Femur (tissue), 1 donor: ENCODE data around the gene RYR1.
"Not testable (repeated sequence)": the region's sequence is repeated elsewhere in the genome, so short reads cannot be mapped to it uniquely, and the experiment has no call there.

Experiments
- DNase-seq: peaks from one replicate; pipeline ENCODE4 v3.0.0-alpha.2; 2017

Gene RYR1

GRCh38 chr19:38400361-38400760 lies 33.1 kb upstream of the RYR1 start:
- DNase-seq, result no peak

GRCh38 chr19:38401148-38401547 lies 32.3 kb upstream of the RYR1 start:
- DNase-seq, result no peak

DNA sequence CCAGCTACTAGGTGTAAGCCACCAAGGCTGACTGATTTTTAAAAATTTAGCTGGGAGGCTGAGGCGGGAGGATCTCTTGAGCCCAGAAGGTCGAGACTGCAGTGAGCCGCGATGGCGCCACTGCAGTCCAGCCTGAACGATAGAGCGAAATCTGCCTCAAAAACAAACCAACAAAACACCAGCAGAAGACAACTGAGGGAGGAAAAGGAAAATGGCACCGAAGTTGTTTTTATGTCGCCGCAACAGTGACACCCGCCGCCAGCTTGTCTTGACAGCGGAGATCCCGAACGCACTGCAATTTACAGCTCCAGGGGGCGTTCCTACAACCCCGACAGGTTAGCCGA lies 30.9 kb upstream of the RYR1 start:
- DNase-seq, result no peak

GRCh38 chr19:38402967-38403674 lies 30.4 kb upstream of the RYR1 start, which contains the start of gene FAM98C:
Gene FAM98C, plus strand, starts transcription at chr19:38403093. Its CDS starts 61 bp downstream, at chr19:38403154.
- DNase-seq, result peak; percentile 99

DNA sequence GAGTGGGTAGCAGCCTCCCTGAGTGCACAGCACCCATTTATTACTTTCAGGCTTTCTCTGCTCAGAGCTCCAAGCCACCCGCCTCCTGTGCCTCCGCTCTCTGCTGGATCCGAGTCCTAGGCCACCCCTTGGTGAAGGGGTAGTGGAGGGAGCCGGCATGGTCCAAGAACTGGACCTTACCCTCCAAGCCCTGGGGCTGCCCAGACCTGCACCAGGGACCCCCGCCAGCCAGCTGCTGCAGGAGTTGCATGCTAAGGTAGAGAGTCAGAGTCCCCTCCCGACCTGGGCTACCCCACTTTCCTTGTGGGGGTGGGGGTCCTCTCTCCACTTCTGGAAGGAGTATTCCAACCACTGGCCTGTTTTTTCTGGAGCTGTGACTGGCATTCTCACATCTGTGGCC lies 28.6 kb upstream of the RYR1 start:
- no peak for DNase-seq

DNA sequence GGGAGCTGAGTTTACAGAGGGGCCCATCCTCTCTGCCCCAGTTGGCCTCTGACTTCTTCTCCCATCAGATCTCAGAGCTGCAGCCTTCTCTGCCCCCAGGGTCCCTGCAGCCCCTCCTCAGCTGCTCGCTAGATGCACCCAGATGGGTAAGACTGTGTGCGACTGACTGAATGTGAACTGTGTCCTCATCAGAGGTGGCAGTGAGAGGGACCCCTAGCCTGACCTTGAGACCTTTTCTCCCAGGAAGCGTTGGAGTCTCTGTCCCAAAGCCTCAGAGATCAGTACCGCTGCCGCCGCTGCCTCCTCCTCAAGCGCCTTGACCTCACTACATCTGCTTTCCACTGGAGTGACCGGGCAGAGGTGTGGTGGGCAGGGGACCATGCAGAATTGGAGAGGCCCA lies 28.2 kb upstream of the RYR1 start:
- DNase-seq, result no peak

DNA sequence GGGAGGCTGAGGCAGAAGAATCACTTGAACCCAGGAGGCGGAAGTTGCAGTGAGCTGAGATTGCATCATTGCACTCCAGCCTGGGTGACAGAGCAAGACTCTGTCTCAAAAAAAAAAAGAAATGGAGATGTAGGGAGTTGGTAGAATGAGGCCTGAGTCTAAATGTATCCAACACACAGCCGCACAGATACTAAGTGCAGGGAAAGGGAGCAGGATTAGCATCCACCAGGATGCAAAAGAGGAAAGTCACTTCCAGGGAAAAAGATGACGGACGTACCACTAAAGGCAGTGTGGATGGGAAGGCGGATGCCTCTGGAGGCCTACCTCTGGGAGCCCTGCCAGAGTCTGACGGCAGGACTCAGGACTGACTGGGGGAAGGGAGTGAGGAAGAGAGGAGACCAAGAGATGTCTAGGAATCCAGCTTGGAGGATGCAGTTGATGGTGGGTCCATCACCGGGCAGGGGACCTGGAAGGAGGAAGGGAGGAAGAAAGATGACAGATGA lies 23.8 kb upstream of the RYR1 start:
- DNase-seq, result peak; percentile 74

DNA sequence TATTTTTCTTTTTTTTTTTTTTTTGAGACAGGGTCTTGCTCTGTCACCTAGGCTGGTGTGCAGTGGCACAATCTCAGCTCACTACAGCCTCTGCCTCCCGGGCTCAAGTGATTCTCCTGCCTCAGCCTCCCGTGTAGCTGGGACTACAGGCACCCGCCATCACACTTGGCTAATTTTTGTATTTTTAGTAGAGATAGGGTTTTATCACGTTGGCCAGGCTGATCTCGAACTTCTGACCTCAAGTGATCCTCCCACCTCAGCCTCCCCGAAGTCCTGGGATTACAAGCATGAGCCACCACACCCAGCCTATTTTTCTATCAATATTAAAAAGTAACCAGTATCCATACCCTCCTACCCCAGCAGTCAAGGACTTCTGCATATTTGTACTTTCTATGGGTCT lies 23.1 kb upstream of the RYR1 start:
- not testable (repeated sequence) for DNase-seq

DNA sequence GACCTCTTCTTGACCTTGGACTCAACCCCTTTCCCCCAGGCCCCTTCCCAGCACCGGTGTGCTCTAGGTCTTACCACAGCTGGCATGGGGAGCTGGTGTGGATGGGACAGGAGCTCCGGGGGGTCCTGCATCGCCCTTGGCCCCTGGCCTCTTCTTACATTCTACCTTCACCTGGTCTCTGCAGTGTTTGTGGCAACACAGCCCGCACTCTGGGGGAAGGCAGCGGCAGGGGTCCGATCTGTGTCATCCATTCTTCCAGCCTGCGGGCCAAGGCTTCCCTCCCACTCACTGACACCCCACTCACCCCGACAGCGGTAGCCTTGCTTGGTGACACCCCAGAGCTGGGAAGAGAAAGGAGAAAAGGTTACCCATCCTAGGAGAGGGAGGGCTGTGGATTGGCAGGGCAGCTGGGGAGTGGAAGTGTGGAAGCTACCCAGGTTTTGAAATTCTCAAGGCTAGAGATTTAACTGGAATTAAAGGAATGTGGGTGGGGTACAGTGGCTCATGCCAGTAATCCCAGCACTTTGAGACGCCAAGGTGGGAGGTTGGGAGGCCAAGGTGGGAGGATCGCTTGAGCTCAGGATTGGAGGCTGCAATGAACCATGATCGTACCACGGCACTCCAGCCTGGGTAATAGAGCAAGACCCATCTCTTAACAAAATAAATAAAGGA lies 22.3 kb upstream of the RYR1 start:
- DNase-seq, result no peak

GRCh38 chr19:38411898-38412297 lies 21.6 kb upstream of the RYR1 start:
- DNase-seq, result not testable (repeated sequence)

DNA sequence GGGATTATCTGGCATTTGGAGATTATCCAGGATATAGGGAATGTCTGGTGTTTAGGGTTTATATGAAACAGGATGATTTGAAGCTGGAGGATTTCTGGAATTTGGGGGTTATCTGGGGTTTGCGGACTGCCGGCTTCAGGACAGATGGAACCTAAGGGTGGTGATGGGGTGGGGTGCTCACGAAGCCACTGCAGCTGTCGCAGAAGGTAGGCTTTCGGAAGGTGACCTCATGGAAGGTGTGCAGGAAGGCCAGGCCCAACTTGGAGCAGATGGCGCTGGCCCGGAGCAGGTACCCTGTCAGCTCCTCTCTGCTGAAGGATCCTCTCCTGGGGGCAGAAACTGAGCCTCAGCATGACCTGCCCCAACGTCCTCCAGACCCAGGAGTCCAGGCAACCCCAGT lies 21.0 kb upstream of the RYR1 start:
- DNase-seq, result no peak

GRCh38 chr19:38412961-38413360 lies 20.5 kb upstream of the RYR1 start:
- no peak for DNase-seq

- no peak for DNase-seq
These were observed 20.1 kb upstream of the RYR1 start for GRCh38 chr19:38413416-38413815.

DNA sequence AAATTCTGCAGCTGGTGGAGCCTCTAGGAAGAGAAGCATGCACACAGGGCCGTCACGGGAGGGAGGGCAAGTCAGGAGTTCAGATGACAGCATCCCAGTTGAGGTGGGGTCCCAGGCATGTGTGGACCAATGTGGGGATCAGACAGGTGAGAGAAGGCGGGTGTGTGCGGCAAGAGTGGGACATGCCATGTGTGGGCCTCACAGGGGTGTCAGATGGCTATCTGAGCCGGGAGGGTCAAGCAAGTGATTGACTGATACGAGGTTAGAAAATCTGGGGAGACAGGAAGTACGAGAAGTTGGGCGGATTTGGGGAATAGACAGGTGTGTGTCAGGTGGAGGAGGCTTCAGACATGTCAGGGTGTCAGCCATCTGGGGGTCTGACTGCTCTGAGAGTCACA lies 16.3 kb upstream of the RYR1 start:
- DNase-seq, result no peak

DNA sequence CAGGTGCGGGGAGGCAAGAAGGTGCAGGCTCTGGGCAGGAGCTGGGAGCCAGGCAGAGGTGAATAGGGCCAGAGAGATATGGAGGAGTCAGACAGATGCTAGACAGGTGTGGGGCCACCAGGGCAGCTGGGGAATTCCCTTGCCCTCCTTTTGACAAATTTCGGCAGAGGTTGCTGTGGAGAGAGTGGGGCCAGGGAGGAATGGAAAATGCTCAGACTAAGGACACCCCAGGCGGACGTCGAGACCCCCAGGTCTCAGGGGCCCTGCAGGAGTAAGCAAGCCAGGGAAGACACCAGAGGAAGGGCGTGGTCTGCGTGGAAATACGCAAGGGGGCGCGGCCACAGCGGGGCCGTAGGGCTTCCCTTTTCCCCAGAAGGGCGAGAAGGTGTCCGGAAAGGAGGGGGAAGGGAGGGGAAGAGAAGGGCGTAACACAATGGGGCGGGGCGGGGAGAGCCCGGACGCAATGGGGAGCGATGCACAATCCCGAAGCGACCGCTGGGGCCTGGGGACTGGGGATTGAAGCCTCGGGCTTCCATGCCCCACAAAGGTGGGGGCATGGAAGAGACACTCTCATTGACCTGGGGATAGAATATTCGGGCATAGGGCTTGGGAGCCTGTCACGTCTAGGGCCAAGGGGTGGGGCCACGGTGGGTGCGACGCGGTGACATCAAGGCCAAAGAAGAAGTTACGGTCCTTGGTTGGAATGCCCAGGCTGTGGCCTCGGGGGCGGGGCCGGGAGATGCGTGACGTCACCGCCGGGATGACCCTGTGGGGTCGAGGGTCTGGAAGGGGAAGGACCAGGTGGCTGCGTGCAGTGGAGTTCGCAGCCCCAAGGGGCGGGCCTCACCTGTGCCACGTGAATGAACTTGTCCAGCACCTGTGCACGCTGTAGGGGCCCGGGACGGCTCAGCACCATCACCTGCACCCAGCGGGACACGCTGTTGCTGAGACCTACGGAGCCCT lies 15.7 kb upstream of the RYR1 start:
- DNase-seq, result peak; percentile 65

- no peak for DNase-seq
These were observed 12.6 kb upstream of the RYR1 start for GRCh38 chr19:38420935-38421334.

GRCh38 chr19:38421856-38422255 lies 11.6 kb upstream of the RYR1 start:
- DNase-seq, result no peak

DNA sequence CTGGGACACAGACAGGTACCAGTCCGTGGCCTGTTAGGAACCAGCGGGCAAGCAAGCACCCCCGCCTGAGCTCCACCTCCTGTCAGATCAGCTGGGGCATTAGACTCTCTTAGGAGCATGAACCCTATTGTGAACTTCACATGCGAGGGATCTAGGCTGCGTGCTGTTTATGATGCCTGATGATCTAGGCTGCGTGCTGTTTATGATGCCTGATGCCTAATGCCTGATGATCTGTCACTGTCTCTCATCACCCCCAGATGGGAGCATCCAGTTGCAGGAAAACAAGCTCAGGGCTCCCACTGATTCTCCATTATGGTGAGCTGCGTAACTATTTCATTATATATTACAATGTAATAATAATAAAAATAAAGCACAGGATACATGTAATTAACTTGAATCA lies 11.1 kb upstream of the RYR1 start:
- no peak for DNase-seq

DNA sequence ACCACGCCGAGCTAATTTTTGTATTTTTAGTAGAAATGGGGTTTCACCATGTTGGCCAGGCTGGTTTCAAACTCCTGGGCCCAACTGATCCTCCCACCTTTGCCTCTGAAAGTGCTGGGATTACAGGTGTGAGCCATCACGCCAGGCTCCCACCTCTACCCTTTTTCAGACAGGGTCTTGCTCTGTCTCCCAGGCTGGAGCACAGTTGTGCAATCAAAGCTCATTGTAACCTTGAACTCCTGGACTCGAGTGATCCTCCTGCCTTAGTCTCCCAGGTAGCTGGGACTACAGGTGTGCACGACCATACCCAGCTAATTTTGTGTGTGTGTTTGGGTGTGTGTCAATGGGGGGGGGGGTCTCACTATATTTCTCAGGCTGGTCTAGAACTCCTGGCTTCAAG lies 9.2 kb upstream of the RYR1 start:
- no peak for DNase-seq

- no peak for DNase-seq
These were observed 8.2 kb upstream of the RYR1 start for GRCh38 chr19:38425222-38425809.

- DNase-seq, result peak; percentile 55
These were observed 7.6 kb upstream of the RYR1 start, which contains the start of gene RASGRP4 for GRCh38 chr19:38425810-38426466. Gene RASGRP4, minus strand, starts transcription at chr19:38426219. Its CDS starts 128 bp downstream, at chr19:38426091.

- not testable (repeated sequence) for DNase-seq
These were observed 6.3 kb upstream of the RYR1 start for GRCh38 chr19:38427035-38427677.
